ENCODE data around the gene NIPAL3. TPM values are rescaled to one million over a fixed set of nuclear protein-coding genes. Genes with fewer than 3 reads are reported as not detected.

The NIPAL3 gene
- total RNA-seq, 1 experiment from 2014 or later: 16.6 TPM

- DNase-seq (ENCODE audit: low read depth, low spot score) (no peak), ATAC-seq (peak; percentile 60)
- Histone ChIP-seq H3K27me3 (ENCODE audit: insufficient read depth, low read length) (no peaks in the 10 kb centered on the region), H3K27ac (ENCODE audit: low read depth, low read length) (no peak overlapping the region), H3K9me2 (ENCODE audit: insufficient read depth) (no peaks in the 10 kb centered on the region), H3K4me2 (ENCODE audit: low read length) (no peak overlapping the region), H3K79me2 (ENCODE audit: insufficient read depth, low read length) (no peaks in the 10 kb centered on the region), H3K9ac (ENCODE audit: low read length) (no peak overlapping the region), H3K36me3 (ENCODE audit: control insufficient read depth in 1 of 2, insufficient read depth in 2 of 2, low read length in 2 of 2) (0 out of 4 replicates have a peak, but pooled peaks cover 0 to 2% of the 10 kb centered on the region in 2 experiments), H3K4me1 (ENCODE audit: control insufficient read depth in 1 of 2, insufficient read depth in 2 of 2, low read length in 2 of 2) (peaks cover 20 to 30% of the 10 kb centered on the region in 2 experiments), H4K20me1 (ENCODE audit: insufficient read depth) (no peaks in the 10 kb centered on the region), H3K9me3 (ENCODE audit: control insufficient read depth in 1 of 2, insufficient read depth in 1 of 2, low read depth in 1 of 2, low read length in 2 of 2) (no peaks in the 10 kb centered on the region), H2AFZ (ENCODE audit: low read depth, low read length, poor library complexity, severe bottlenecking) (no peak overlapping the region), H3K4me3 (replicated peaks in 1 of 2; ENCODE audit: low read depth in 1 of 2, low read length in 2 of 2) (no peak overlapping the region)
- ChIA-PET POLR2A (no interaction called here), CTCF (no interaction called here), RAD21 (ENCODE audit: low non-redundant PET in 1 of 2, low total read pairs in 2 of 2, uncharacterized antibody in 2 of 2, unreplicated experiment in 2 of 2) (no interaction called here)
- intact Hi-C loops (cut with micrococcal nuclease): no loop called here
- peak in 2 of 3 experiments; percentile 30 to 47; a peak in 3 of 6 replicates for TF ChIP-seq CTCF (IDR thresholded peaks at IDR 0.05 in 2 of 3, conservative IDR thresholded peaks at IDR 0.05 in 1 of 3; ENCODE audit: borderline replicate concordance in 1 of 3, insufficient read depth in 1 of 3, low read depth in 2 of 3, low read length in 2 of 3)
- TF ChIP-seq, protein P1, sequence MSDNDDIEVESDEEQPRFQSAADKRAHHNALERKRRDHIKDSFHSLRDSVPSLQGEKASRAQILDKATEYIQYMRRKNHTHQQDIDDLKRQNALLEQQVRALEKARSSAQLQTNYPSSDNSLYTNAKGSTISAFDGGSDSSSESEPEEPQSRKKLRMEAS (IDR thresholded peaks at IDR 0.05): no peak
- BruUV-seq (replicated peaks): no TSS peak
These were observed 5.9 kb downstream of the NIPAL3 start for GRCh38 chr1:24421502-24421901.

GRCh38 chr1:24424207-24424606 is 8.6 kb downstream of the NIPAL3 start:
- no TSS peak for BruUV-seq (replicated peaks)
- ChIA-PET POLR2A (no interaction called here), CTCF (interaction anchor here (1.2 kb wide), 1 partner anchor 9 kb away, joined by 5 read pairs; the partner anchor contains the start of gene NIPAL3), RAD21 (ENCODE audit: low non-redundant PET in 1 of 2, low total read pairs in 2 of 2, uncharacterized antibody in 2 of 2, unreplicated experiment in 2 of 2) (no interaction called here)
- peaks cover 2 to 6% of the 10 kb centered on the region in 2 experiments; a peak in 2 of 4 replicates for H3K4me1 ChIP-seq (ENCODE audit: control insufficient read depth in 1 of 2, insufficient read depth in 2 of 2, low read length in 2 of 2)
- H4K20me1 ChIP-seq (ENCODE audit: insufficient read depth): no peaks in the 10 kb centered on the region
- H3K79me2 ChIP-seq (ENCODE audit: insufficient read depth, low read length): no peaks in the 10 kb centered on the region
- H3K9me2 ChIP-seq (ENCODE audit: insufficient read depth): no peaks in the 10 kb centered on the region
- H3K27me3 ChIP-seq (ENCODE audit: insufficient read depth, low read length): no peaks in the 10 kb centered on the region
- H3K36me3 ChIP-seq (ENCODE audit: control insufficient read depth in 1 of 2, insufficient read depth in 2 of 2, low read length in 2 of 2): 0 out of 4 replicates have a peak, but pooled peaks cover 0 to 2% of the 10 kb centered on the region in 2 experiments
- no peak for TF ChIP-seq ZFX (IDR thresholded peaks at IDR 0.05)
- no peak for TF ChIP-seq POLR2AphosphoS5 (IDR thresholded peaks at IDR 0.05; ENCODE audit: low read depth, low read length)
- TF ChIP-seq, protein P2, sequence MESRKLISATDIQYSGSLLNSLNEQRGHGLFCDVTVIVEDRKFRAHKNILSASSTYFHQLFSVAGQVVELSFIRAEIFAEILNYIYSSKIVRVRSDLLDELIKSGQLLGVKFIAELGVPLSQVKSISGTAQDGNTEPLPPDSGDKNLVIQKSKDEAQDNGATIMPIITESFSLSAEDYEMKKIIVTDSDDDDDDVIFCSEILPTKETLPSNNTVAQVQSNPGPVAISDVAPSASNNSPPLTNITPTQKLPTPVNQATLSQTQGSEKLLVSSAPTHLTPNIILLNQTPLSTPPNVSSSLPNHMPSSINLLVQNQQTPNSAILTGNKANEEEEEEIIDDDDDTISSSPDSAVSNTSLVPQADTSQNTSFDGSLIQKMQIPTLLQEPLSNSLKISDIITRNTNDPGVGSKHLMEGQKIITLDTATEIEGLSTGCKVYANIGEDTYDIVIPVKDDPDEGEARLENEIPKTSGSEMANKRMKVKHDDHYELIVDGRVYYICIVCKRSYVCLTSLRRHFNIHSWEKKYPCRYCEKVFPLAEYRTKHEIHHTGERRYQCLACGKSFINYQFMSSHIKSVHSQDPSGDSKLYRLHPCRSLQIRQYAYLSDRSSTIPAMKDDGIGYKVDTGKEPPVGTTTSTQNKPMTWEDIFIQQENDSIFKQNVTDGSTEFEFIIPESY (IDR thresholded peaks at IDR 0.05; ENCODE audit: extremely low read depth, insufficient replicate concordance, low read length): no peak
- no peak for TF ChIP-seq EGR1 (IDR thresholded peaks at IDR 0.05; ENCODE audit: low read depth)
- no peak for TF ChIP-seq POLR2A (IDR thresholded peaks at IDR 0.05; ENCODE audit: borderline replicate concordance, extremely low read depth, insufficient read depth, insufficient read length)
- no peak for TF ChIP-seq RAD21 (IDR thresholded peaks at IDR 0.05; ENCODE audit: low read depth)
- no peak for TF ChIP-seq SIN3A (IDR thresholded peaks at IDR 0.05; ENCODE audit: low read depth)
- TF ChIP-seq CTCF (IDR thresholded peaks at IDR 0.05 in 2 of 3, conservative IDR thresholded peaks at IDR 0.05 in 1 of 3; ENCODE audit: borderline replicate concordance in 1 of 3, insufficient read depth in 1 of 3, low read depth in 2 of 3, low read length in 2 of 3): no peak
- TF ChIP-seq JUND (IDR thresholded peaks at IDR 0.05): no peak
- no peak for TF ChIP-seq CEBPB (IDR thresholded peaks at IDR 0.05; ENCODE audit: low read depth)
- ATAC-seq (no peak), DNase-seq (ENCODE audit: low read depth, low spot score) (no peak)
- H2AFZ ChIP-seq (ENCODE audit: low read depth, low read length, poor library complexity, severe bottlenecking): no peak overlapping the region
- intact Hi-C loops (cut with micrococcal nuclease): no loop called here
- no peak overlapping the region for H3K9ac ChIP-seq (ENCODE audit: low read length)
- no peak overlapping the region for H3K4me2 ChIP-seq (ENCODE audit: low read length)
- no peak overlapping the region for H3K4me3 ChIP-seq (replicated peaks in 1 of 2; ENCODE audit: low read depth in 1 of 2, low read length in 2 of 2)
- H3K9me3 ChIP-seq (ENCODE audit: control insufficient read depth in 1 of 2, insufficient read depth in 1 of 2, low read depth in 1 of 2, low read length in 2 of 2): no peaks in the 10 kb centered on the region
- H3K27ac ChIP-seq (ENCODE audit: low read depth, low read length): no peak overlapping the region

Data from HCT116 (cell line).